ENCODE data around the gene UBQLN1. TPM values are rescaled to one million over a fixed set of nuclear protein-coding genes. Genes with fewer than 3 reads are reported as not detected.

UBQLN1 gene
- total RNA-seq, 1 donor from 2014 or later, result 152 TPM

GRCh38 chr9:83688921-83689320 is 18.8 kb downstream of the UBQLN1 start:
- DNase-seq (ENCODE audit: low read depth), result no peak

GRCh38 chr9:83681490-83681889 is 26.3 kb downstream of the UBQLN1 start:
- no peak for DNase-seq (ENCODE audit: low read depth)

DNA sequence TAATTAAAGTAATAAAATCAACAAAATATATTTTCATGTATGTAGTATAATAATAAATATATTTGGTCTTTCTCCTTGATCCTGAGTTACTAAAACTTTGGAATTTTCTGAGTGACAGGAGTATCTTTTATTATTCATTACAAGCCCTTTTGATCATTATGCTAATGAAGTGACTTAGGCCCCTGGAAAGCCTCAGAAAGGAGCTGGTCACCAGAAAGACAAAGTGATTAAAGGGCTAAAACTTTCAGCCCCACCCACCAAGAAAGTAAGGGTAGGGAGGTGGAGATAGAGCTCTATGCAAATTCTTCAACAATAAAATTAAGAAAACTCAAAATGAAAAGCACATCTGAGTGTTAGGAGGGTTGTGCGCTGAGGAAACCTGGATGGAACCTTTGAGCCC is 27.5 kb downstream of the UBQLN1 start:
- no peak for DNase-seq (ENCODE audit: low read depth)

DNA sequence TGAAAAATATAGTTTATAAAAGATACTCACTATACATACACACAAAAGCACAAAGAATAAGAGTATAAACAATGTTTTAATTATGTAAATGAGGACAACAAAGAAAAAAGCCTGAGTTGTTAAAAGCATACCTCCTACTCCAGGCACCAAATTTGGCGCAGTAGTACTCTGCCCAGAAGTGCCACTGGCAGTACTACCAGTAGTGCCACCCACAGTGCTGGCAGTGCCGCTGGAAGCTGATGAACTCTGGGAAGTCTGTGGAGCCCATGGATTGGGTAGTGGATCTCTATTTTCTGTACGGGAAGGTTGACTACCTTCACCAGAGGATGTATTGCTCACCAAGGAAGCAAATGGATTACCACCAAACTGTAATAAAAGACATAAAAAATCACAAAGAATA is 30.2 kb downstream of the UBQLN1 start:
- no peak for DNase-seq (ENCODE audit: low read depth)

DNA sequence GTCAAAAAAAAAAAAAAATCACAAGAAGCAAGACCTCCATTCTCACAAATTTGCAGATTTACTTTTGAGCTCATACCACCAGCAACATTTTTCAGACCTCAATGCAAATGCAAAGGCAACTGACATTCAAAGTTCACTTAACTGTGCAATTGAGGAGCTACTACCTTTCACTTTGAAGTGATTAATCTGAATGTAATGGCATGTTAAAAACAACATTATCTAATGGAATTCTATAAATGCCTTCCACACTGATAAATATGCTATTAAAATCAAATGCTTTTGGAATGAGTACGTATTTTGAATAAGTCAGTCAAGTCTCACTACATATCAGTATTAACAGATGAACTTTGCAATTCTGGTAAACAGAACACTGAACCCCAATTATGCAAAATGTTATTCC is 32.3 kb downstream of the UBQLN1 start:
- DNase-seq (ENCODE audit: low read depth), result no peak

DNA sequence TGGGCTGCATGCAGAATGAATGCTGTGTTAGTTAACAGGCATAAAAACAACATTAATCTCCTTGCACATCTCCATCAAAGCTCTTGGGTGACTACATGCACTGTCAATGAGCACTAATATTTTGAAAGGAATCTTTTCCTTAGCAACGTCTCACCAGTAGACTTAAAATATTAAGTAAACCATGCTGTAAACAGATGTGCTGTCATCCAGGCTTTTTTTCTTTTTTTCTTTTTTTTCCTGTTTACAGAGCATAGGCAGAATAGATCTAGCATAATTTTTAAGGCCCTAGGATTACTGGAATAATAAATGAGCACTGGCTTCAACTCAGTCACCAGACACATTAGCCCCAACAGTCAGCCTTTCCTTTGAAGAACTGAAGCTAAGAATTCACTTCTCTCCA is 36.3 kb downstream of the UBQLN1 start:
- DNase-seq (ENCODE audit: low read depth), result no peak

DNA sequence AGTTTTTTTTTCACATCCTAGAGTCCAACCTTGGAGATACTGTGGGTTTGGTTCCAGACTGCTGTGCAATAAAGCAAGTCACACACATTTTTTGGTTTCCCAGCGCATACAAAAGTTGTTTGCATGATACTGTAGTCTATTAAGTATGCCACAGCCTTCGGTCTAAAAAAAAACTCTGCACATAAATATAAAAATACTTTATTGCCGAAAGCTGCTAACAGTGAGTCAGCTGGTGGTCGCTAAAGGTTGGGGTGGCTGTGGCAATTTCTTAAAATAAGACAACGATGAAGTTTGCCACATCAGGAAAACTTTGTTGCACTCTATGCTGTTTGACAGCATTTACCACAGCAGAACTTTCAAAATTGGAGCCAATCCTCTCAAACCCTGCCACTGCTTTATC is 37.4 kb downstream of the UBQLN1 start:
- no peak for DNase-seq (ENCODE audit: low read depth)

DNA sequence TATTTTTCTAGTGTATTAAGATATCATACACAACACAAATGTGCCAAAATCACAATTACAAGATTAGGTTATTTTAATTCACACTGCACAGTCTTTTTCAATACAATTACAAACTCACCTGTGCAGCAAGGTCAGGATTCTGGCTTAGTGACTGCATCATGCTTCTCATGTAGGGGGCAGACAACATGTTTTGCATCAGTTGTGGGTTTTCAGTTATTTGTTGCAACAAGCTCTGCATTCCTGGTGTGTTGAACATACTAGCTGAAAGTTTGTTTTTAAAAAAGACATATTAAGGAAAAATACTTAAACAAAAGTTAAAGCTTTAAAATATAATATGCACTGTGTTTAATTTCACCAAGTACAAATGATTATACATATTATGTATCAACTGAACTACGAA is 38.7 kb downstream of the UBQLN1 start:
- peak; percentile 4 for DNase-seq (ENCODE audit: low read depth)

DNA sequence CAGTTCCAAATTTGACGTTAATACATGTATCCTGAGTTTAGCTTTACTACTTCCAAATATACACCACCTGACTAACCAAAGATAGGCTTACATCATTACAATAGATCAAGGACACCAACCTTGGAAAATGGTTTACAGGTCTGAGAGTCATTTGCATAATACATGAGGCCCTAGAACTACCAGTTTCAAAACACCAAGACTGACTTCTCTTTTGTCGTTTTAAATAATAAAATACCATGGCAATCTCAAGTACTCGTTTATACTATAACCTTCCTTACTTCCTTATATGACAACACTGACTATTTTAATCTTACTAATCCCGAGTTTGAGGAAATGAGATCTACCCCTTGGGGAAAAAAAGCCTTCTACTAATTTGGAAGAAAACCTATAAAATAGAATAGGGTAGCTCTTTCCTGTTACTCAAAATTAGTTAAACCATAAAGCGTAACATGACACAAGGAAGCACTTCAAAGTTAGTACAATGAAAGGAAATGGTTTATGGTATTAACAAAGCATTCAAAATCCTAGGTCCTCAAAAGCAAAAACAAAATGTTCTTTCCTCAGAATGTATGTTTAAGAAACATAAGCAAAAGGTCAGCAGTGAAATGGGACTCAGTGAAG is 42.1 kb downstream of the UBQLN1 start:
- no peak for DNase-seq (ENCODE audit: low read depth)

GRCh38 chr9:83662933-83663332 is 44.8 kb downstream of the UBQLN1 start:
- no peak for DNase-seq (ENCODE audit: low read depth)

DNA sequence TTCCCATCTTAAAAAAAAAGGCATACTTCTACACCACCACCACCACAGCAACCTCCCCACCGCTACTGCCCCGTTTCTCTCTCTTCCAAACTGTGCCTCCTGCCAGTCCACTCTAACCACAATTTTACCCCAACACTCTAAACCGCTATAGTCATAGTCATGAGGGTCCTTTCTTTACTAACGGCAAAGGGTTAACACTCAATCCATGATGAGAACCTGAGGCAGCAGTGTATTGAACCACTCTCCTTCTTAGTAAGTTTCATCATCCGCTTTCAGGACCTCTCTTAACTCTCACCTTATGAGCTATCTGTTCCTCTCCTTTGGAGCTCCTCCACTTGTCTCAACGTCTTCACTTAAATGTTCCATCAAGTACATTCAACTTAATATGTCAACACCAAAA is 50.8 kb downstream of the UBQLN1 start:
- DNase-seq (ENCODE audit: low read depth), result no peak

DNA sequence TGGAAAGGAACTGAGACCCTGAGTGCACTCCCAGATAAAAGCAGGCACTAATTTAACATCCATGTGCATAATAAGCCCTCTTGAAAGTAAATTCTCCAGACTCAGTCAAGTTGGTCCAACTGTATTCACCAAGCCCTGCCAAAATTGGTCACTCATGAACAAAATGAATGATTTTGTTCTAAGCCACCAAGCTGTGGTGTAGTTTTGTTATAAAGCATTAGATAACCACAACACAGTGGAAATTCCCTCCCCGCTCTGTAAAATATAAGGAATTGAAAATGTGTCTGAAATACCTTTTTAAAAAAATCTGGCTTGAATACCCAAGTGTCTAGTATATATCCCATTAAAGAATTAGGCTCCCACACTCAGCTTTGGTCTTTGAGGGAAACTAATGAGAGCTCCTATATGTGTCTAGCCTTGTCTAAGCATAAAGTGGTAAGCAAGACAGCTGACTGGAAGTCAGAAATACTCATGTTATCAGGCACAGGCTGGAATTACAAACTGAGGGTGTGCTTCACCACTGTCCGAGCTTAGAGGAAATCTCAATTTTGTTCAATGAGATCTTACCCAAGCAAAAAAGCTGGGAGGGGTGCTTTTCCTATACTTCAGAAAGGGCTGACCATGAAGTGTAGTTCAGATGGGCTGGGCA is 51.6 kb downstream of the UBQLN1 start:
- DNase-seq (ENCODE audit: low read depth), result no peak

DNA sequence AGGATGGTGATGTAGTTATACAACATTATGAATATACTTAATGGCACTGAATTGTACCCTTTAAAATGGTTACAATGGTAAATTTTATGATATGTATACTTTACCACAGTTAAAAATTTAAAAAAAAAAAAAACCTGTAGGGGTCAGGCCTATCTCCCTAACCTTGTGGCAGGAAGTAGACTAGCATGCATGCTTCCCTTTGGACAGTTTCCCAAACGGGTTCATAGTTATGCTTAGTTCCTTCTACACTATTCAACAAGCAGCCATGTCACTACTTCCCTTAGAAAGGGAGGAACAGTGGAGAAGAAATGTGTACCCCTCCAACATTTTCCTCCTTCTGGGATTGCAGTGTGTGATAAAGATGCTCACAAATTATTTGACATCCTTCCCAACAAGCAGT is 52.3 kb downstream of the UBQLN1 start:
- no peak for DNase-seq (ENCODE audit: low read depth)

DNA sequence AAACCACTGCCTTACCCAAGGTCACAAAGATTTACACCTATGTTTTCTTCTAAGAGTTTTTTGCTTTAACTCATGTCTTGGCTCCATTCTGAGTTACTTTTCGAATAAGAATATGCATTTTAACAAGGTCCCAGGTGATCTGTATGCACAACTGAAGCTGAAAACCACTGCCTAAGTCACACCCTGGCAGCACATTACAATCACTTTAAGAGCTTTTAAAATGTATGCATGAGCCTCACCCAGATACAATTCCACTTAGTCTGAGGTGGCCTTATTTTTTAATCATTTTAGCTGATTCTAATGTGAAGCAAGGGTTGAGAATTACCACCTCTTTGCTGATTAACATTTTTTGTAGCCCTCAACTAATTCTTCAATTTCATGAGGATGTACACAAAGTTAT is 55.3 kb downstream of the UBQLN1 start:
- no peak for DNase-seq (ENCODE audit: low read depth)

DNA sequence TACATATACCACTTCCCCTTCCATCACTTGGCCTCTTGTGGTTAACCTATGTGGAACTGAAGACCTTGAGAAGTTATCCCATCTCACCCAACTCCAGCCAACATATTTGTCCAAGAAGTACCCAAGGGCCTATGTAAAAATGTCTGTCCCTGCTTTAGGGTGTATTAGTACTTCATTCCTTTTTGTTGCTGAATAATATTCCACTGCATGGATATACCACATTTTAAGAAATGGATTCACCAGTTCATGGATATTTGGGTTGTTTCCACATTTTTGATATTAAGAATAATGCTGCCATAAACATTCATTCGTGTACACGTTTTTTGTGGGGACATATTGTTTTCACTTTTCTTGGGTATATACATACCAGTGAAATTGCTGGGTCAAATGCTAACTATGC is 56.2 kb downstream of the UBQLN1 start:
- no peak for DNase-seq (ENCODE audit: low read depth)

GRCh38 chr9:83649515-83649914 is 58.2 kb downstream of the UBQLN1 start:
- no peak for DNase-seq (ENCODE audit: low read depth)

GRCh38 chr9:83649080-83649479 is 58.7 kb downstream of the UBQLN1 start:
- peak; percentile 15 for DNase-seq (ENCODE audit: low read depth)

DNA sequence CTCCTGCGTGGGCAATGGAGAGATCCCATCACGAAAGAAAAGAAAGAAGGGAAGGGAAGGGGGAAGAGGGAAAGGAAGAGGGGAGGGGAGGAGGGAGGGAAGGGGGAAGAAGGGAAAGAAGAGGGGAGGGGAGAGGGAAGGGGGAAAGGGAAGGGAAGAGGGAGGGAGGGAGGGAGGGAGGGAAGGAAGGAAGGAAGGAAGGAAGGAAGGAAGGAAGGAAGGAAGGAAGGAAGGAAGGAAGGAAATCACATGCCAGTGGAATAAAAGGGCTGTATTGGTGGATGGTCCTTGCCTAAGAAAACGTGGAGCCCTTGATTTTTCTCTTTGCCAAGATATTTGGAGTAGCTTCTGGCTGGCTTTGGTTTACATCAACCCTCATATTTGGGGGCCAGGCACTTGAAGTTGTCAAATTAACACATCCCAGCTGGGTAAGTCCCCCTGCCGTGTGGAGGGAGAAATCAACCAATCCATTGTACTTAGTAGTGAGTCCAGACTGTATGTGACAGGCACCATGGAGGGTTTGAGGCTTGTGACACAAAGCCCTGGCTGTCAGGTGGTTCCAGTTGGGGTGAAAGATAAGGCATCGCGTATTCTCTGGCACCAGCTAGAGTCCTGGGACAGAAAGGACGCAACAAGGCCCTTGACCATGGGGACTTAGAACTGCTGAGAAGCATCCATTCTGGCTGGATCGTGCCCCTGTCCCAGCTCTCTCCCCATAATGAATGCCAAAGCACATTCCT is 61.1 kb downstream of the UBQLN1 start:
- no peak for DNase-seq (ENCODE audit: low read depth)

DNA sequence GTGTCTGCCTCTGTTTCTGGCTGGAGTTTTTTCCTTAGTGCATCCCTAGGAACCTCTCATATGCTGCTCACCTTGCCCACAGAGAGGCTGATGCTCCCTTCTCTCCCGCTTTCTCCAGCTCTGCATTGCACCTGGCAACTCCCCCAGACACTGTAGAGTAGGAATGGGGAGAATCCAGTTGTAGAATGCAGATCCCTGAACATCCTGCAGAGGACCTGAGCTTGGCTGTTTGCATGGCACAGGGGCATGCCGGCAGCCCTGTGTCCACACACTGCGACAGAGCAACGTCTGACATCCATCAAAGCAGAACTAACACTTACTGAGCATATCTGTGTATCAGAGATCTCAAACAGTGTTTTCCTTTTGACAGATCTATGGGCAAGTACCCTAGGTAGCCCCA is 65.0 kb downstream of the UBQLN1 start:
- DNase-seq (ENCODE audit: low read depth), result no peak

DNA sequence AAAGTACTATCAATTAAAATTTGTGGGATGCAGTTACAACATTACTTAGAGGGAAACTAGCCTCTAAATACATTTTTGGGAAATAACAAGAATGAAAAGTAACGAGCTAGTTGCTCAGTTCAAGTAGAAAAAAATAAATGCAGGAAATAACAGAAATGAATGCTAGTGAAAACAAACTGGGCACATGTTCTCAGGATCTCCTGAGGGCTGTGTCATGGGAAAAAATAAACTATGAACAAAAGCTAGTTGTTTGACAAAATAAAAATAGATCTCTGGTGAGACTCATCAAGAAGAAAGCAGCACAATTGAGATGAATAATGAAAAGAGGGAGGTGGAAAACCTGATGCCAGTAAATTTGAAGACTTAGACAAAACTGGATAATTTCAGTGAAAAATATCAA is 68.5 kb downstream of the UBQLN1 start:
- no peak for DNase-seq (ENCODE audit: low read depth)

DNA sequence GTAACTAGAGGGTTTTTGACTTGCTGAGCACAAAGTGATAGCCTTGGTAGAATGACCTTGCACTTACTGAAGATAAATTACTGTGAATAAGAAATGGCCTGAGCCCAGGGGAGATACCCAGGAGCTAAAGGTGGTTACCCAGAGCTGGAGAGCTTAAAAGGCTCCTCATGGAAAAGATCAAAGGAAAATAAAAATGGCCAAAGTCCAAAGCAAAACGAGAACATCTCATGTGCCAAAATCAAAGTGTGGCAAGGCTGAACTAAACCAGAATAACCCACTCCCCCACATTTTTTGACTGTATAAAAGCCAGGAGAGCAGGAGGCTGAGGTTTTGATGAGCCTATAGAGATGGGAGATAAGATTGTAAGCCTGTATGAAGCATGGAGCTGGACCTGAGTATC is 70.4 kb downstream of the UBQLN1 start:
- DNase-seq (ENCODE audit: low read depth), result no peak

GRCh38 chr9:83636813-83637212 is 70.9 kb downstream of the UBQLN1 start:
- no peak for DNase-seq (ENCODE audit: low read depth)

DNA sequence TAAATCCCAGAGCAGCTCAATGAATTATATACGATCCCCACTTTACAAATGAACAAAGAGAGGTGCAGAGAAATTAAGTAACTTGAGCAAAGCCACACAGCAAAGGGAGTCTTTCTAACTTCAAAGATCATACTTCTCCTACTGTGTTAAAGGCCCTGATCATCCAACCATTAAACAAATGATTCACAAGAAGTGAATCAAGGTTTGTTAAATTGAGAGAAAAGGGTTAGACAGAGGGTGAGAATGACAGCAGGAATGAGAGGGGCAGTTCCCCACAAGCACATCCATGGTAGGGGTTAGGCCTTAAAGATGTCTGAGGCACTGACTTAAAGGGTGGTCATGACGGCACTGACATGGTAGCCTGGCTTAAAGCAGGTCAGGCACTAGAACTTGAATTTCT is 74.1 kb downstream of the UBQLN1 start:
- DNase-seq (ENCODE audit: low read depth), result peak; percentile 64

Data from renal cortical epithelial cell (primary cell).